VCaP (cell line): Measurements from ENCODE around the gene GCNT1.
A peak's percentile ranks its signal among the peaks of the same experiment; 100 is the strongest.
"Not testable (repeated sequence)": the region's sequence is repeated elsewhere in the genome, so short reads cannot be mapped to it uniquely, and the experiment has no call there.

Experiments
- H3K27ac ChIP-seq: fragments of 450-650 bp; 2 replicates; pipeline ENCODE4 v1.5.1; 2017
- TF ChIP-seq, protein P1 (sequence below): fragments of 450-650 bp; conservative IDR thresholded peaks from 2 replicates; pipeline ENCODE4 v1.5.1; 2017; ENCODE audit warnings: mild to moderate bottlenecking, moderate library complexity

GCNT1 gene

GRCh38 chr9:76433406-76433805, 25.6 kb upstream of the GCNT1 start:
- no peak overlapping the region for H3K27ac ChIP-seq
- TF ChIP-seq, protein P1, sequence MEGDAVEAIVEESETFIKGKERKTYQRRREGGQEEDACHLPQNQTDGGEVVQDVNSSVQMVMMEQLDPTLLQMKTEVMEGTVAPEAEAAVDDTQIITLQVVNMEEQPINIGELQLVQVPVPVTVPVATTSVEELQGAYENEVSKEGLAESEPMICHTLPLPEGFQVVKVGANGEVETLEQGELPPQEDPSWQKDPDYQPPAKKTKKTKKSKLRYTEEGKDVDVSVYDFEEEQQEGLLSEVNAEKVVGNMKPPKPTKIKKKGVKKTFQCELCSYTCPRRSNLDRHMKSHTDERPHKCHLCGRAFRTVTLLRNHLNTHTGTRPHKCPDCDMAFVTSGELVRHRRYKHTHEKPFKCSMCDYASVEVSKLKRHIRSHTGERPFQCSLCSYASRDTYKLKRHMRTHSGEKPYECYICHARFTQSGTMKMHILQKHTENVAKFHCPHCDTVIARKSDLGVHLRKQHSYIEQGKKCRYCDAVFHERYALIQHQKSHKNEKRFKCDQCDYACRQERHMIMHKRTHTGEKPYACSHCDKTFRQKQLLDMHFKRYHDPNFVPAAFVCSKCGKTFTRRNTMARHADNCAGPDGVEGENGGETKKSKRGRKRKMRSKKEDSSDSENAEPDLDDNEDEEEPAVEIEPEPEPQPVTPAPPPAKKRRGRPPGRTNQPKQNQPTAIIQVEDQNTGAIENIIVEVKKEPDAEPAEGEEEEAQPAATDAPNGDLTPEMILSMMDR, result no peak

- no peak overlapping the region for H3K27ac ChIP-seq
- TF ChIP-seq, protein P1, result no peak
Observed at GRCh38 chr9:76433836-76434235, 25.1 kb upstream of the GCNT1 start.

GRCh38 chr9:76434897-76435296, 24.1 kb upstream of the GCNT1 start:
- H3K27ac ChIP-seq, result not testable (repeated sequence)

DNA sequence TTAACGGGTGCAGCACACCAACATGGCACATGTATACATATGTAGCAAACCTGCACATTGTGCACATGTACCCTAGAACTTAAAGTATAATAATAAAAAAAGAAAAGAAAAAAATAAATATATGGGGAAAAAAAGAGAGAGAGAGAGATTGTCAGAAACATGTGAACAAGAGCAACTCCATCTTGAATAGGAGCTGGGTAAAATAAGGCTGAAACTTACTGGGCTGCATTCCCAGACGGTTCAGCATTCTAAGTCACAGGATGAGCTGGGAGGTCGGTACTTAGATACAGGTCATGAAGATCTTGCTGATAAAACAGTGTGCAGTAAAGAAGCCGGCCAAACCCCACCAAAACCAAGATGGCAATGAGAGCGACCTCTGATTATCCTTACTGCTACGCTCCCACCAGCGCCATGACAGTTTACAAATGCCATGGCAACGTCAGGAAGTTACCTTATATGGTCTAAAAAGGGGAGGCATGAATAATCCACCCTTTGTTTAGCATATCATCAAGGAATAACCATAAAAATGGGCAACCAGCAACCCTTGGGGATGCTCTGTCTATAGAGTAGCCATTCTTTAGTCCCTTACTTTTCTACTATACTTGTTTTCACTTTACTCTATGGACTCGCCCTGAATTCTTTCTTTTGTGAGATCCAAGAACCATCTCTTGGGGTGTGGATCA, 21.8 kb upstream of the GCNT1 start:
- not testable (repeated sequence) for H3K27ac ChIP-seq

DNA sequence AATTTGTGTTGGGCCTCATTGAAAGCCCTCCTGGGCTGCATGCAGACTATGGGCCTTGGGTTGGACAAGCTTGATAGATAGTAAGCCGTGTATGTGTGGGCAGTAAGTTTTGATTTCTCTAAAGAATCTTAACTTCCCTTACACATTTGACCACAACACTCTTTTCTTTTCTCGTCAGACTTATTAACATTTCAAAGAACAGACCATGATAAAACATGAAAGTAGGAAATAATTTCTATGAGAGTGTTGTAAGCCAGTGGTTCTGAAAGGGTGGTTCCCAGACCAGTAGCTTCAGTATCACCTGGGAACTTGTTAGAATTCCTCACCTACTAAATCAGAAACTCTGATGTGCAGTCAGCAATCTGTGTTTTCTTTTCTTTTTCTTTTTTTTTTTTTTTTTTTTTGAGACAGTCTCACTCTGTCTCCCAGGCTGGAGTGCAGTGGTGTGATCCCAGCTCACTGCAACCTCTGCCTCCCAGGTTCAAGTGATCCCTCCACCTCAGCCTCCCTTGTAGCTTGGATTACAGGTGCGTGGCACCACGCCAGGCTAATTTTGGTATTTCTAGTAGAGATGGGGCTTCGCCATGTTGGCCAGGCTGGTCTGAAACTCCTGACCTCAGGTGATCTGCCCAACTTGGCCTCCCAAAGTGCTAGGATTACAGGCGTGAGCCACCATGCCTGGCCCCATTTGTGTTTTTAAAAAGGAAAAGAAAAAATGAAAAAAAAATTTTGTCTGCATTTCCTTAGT, 20.0 kb upstream of the GCNT1 start:
- no peak overlapping the region for H3K27ac ChIP-seq
- TF ChIP-seq, protein P1, result no peak

GRCh38 chr9:76441551-76442322, 17.2 kb upstream of the GCNT1 start:
- TF ChIP-seq, protein P1, result no peak
- no peak overlapping the region for H3K27ac ChIP-seq

DNA sequence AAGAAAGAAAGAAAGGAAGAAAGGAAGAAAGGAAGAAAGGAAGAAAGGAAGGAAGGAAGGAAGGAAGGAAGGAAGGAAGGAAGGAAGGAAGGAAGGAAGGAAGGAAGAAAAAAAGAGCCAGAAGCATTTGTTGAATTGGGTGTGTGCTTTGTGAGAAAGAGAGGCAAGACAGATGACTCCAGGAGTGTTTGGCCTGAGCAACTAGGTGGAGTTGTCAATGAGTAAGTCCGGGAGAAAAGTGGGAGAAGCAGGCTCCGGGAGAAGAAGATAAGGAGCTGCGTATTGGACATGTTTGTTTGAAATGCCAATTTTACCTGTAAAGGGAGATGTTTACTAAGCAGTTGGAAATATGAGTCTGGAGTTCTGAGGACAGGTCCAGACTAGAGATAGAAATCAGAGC, 15.1 kb upstream of the GCNT1 start:
- no peak overlapping the region; the same call in 1 of the 2 replicates for H3K27ac ChIP-seq
- TF ChIP-seq, protein P1, result no peak

DNA sequence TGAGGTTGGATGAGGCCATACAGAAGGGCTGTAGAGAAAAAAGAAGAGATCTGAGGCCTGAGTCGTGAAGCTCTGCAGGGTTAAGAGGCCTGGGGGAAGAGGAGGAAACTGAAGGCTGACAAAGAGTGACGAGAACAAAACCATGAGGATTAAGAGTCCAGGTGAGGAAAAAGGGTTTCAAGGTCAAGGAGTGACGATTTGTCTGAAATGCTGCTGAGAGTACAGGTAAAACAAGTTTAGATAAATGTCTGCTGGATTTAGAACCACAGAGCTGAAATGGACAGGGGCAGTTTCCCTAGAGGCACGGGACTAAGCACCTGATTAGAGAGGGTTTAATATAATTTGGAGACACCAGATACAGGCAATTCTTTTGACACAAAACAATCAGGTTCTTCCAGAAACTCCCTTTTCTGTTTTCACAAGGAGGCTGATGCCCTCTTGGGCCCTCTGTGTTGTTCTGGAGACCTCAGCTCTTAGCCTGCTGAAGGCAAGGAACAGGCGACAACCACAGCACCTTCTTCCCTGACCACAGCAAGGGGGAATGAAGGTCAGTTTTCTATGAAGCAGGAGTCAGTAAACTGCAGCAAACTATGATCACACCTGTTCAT, 14.6 kb upstream of the GCNT1 start:
- TF ChIP-seq, protein P1, result no peak

More for the DNA sequence above, 14.6 kb upstream of the GCNT1 start:
- H3K27ac ChIP-seq, result peak overlapping the region; percentile 23; the same call in 1 of the 2 replicates
